Small intestine (tissue), 7 donors: Measurements from ENCODE around the gene CCNI2. TPM values are rescaled to one million over a fixed set of nuclear protein-coding genes. Genes with fewer than 3 reads are reported as not detected.

Experiments used
- DNase-seq, 2 donors: peaks; one replicate each; pipeline versions ENCODE4 v3.0.0 to v3.0.0-alpha.2; 2013
- FAIRE-seq: peaks from 2 replicates; lab custom pipeline; 2012; peaks lifted over from hg19 to GRCh38; lab: Jason Lieb, UNC
- H3K27ac ChIP-seq, 3 donors: one replicate each; pipeline ENCODE4 v1.5.1; 2013; ENCODE audit warnings: low read length in 2 of 3, mild to moderate bottlenecking in 2 of 3, control low read depth in 1 of 3, inconsistent platforms in 1 of 3, low read depth in 1 of 3, moderate library complexity in 1 of 3
- H3K27me3 ChIP-seq, 3 donors: one replicate each; pipeline ENCODE4 v1.6.1; 2013; ENCODE audit warnings: low read length in 3 of 3, inconsistent platforms in 1 of 3; ENCODE audit not compliant: control insufficient read depth in 3 of 3, insufficient read depth in 3 of 3
- H3K36me3 ChIP-seq, 3 donors: one replicate each; pipeline ENCODE4 v1.6.1; 2013; ENCODE audit warnings: low read length in 3 of 3, inconsistent platforms in 1 of 3, low read depth in 1 of 3, mild to moderate bottlenecking in 1 of 3, moderate library complexity in 1 of 3; ENCODE audit not compliant: control insufficient read depth in 3 of 3, insufficient read depth in 2 of 3
- H3K4me1 ChIP-seq, 3 donors: one replicate each; pipeline ENCODE4 v1.6.1; 2013; ENCODE audit warnings: low read length in 2 of 3, inconsistent platforms in 1 of 3, low read depth in 1 of 3, mild to moderate bottlenecking in 1 of 3, moderate library complexity in 1 of 3; ENCODE audit not compliant: control insufficient read depth in 3 of 3, insufficient read depth in 2 of 3
- H3K4me3 ChIP-seq, 3 donors: one replicate each; pipeline ENCODE4 v1.5.1; 2013; ENCODE audit warnings: low read length in 3 of 3, control low read depth in 1 of 3, inconsistent platforms in 1 of 3, low read depth in 1 of 3, mild to moderate bottlenecking in 1 of 3, moderate library complexity in 1 of 3
- H3K9me3 ChIP-seq, 2 donors: one replicate each; pipeline ENCODE4 v1.6.1; 2013; ENCODE audit warnings: low read depth in 1 of 2, low read length in 1 of 2; ENCODE audit not compliant: control insufficient read depth in 2 of 2, insufficient read depth in 1 of 2
- WGBS, 3 donors: extraction: QIAGEN DNeasy Blood & Tissue Kit; methylation state at CpG; one replicate each; pipeline ENCODE4 v1.1.7; 2013; 5-methylcytosine and 5-hydroxymethylcytosine counted together
- polyA plus RNA-seq, 4 donors: library from polyadenylated mRNA; stranded (reverse) in 3 of 4; unstranded in 1 of 4; fragments of 200-250 nt in 3 of 4; fragments of 120-200 nt in 1 of 4; gene quantifications; one replicate each; pipeline versions ENCODE4 v1.2.1 to v1.2.3, GENCODE V29; 2013
- donor health status: healthy with polysubstance abuse.
- donor health status: control.
- donor health status: control.
- donor health status: Bipolar disorder and iron deficiency.
- donor health status: healthy.

CCNI2 gene
- polyA plus RNA-seq, 4 donors, result 1.6 to 8.2 (median 5.0) TPM

DNA sequence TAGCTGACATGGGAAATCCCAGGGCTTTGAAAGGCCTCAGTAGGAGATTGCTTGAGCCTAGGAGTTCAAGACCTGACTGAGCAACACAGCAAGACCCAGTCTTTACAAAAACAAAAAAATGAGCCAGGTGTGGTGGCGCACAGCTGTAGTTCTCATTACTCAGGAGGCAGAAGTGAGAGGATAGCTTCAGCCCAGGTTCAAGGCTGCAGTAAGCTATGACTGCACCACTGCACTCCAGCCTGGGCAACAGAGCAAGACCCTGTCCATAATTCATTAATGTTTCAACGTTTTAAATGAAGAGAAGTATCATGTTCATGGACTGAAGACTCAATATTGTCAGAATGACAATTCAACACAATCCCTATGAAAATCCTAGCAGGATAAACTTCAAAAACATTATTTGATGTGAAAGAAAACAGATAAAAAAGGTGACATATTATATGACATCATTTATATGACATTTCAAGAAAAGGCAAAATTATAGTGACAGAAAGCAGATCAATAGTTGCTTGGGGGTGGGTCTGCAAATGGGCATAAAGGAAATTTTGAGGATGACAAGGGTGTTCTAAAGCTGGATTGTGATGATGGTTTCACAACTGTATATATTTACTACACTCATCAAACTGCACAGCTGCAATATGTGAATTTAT is 13.6 kb upstream of the CCNI2 start:
- 82 to 86% (median 83%) methylated on average over 2 of the region's 2 CpGs for WGBS, 3 donors
- FAIRE-seq (no peak), DNase-seq (no peak)
- Histone ChIP-seq H3K4me3 (no peak overlapping the region), H3K27ac (no peak overlapping the region), H3K36me3 (peaks cover 0 to 7% (median 0%) of the 10 kb centered on the region in 3 donors), H3K9me3 (no peaks in the 10 kb centered on the region), H3K4me1 (peaks cover 0 to 10% (median 2%) of the 10 kb centered on the region in 3 donors), H3K27me3 (peaks cover 0 to 4% (median 0%) of the 10 kb centered on the region in 3 donors)

DNA sequence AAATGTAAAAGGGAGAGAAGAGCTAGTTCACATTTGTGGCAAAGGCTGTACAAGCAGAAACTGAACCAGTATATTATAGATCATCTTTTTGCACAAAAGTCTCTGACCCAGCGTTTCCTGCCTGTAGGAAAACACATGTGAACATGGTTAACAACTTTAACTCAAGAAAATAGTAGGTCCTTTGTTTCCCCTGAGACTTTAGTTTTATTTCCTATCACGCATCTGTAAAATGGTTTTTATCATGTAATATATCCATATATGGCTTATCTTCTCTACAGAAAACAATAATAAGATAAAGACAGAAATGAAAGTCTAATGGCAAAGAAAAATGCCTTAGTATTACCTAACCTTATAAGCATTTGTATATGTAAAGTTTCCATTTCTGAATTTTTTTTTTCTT is 12.5 kb upstream of the CCNI2 start:
- FAIRE-seq, result no peak
- H3K27ac ChIP-seq, result no peak overlapping the region
- DNase-seq, result no peak
- peaks cover 0 to 7% (median 0%) of the 10 kb centered on the region in 3 donors for H3K36me3 ChIP-seq
- no peaks in the 10 kb centered on the region for H3K9me3 ChIP-seq
- H3K27me3 ChIP-seq, result peaks cover 0 to 4% (median 0%) of the 10 kb centered on the region in 3 donors
- H3K4me3 ChIP-seq, result no peak overlapping the region
- H3K4me1 ChIP-seq, result peaks cover 0 to 10% (median 2%) of the 10 kb centered on the region in 3 donors
- WGBS, 3 donors, result 26 to 67% (median 39%) methylated on average over 2 of the region's 2 CpGs

DNA sequence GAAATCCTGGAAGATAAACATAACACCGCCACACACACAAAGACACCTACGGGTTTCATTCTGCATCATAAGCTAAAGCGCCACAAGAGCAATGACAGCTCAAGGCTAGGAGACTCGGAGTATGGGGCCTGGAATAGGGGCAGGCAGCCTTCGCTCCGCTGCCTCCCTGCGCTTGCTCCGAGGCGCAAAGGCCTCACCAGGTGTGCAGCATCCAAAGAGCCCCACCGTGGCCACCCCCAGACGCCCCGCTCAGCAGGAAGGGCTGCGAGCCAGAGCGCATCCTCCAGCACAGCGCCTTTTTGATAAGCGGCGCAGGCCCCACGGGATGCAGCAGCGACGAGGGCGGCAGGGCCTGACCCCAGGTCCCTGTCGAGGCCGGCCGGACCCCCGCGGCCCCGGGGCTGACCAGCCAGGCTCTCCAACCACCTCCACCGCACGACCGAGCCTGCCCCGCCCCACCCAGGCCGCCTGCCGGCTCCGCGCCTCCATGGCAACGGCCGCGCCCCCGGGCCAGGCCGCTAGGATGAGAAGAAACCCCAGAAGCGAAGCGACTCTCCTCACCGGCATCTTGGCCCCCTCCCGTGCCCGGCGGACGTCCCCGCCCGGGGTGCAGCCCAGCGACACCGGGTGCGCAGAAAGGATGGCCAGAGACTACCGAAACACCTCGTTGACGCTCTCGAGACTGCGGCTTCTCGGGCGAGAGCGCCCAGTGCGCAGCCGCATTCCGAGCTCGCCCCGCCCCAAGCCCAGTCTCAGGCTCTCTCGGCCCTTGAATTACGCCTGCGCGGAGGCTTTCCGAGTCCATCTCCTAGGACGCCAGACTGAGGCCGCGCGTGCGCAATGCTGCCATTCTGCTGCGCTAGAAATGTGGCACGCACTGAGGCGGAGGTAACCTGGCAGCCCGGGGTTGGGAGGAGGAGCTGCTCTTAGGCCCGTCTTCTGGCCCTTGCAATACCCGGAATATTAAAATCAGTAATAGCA is 10.1 kb upstream of the CCNI2 start, which contains the start of gene KIF3A:
Gene KIF3A (minus strand): TSS at position 694 of the 981 bp plus-strand sequence. CDS start 127 bp downstream, at position 567.
- Histone ChIP-seq H3K4me1 (peaks cover 0 to 10% (median 2%) of the 10 kb centered on the region in 3 donors), H3K36me3 (peaks cover 0 to 3% (median 0%) of the 10 kb centered on the region in 3 donors), H3K4me3 (peak within 1 kb of the TSS; percentile 60 to 89 (median 86)), H3K27me3 (peaks cover 0 to 6% (median 0%) of the 10 kb centered on the region in 3 donors), H3K27ac (peak within 1 kb of the TSS; percentile 50 to 78 (median 70)), H3K9me3 (no peaks in the 10 kb centered on the region)
- DNase-seq (peak; percentile 97 to 99), FAIRE-seq (no peak)
- 1% methylated on average over 75 to 81 of the region's 81 CpGs for WGBS, 3 donors

DNA sequence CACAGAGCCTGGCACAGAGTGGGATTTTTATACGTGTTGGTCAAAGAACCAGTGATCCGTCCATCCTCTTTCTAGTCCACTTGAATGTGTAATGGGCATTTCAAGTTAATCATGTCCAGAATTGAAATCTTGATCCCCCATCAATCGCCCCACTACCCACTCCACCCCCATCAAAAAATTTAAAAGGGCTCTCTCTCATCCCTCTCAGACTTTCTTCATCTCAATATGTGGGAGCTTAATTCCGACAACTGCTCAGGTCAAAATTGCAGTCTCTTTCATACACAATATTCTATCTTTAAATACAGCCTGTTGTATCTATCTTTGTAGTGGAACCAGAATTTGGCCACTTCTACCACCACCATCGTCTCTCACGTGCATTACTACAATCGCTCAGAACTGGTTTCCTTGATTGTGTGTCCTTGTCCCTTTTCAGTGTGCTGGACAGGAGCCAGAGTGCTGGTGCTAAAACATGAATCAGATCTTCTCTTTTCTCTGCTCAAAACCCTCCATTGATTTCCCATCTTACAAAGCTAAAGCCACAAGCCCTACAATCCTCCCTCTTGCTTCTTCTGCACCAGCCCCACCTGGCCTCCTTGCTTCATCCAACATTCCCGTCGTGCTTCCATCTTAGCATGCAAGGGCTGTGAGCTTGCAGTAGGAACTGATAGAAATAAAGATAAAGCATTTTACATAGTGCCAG is 9.1 kb upstream of the CCNI2 start:
- 60 to 72% (median 70%) methylated on average over 9 of the region's 9 CpGs for WGBS, 3 donors
- no peak for FAIRE-seq
- H3K4me1 ChIP-seq, result peaks cover 0 to 10% (median 2%) of the 10 kb centered on the region in 3 donors
- DNase-seq, result no peak
- peaks cover 0 to 7% (median 0%) of the 10 kb centered on the region in 3 donors for H3K27me3 ChIP-seq
- H3K36me3 ChIP-seq, result peaks cover 0 to 3% (median 0%) of the 10 kb centered on the region in 3 donors
- peak overlapping the region in 1 of 3 donors; percentile 60 for H3K4me3 ChIP-seq
- H3K27ac ChIP-seq, result peak overlapping the region in 1 of 3 donors; percentile 78
- H3K9me3 ChIP-seq, result peaks cover 0 to 5% of the 10 kb centered on the region in 2 donors

DNA sequence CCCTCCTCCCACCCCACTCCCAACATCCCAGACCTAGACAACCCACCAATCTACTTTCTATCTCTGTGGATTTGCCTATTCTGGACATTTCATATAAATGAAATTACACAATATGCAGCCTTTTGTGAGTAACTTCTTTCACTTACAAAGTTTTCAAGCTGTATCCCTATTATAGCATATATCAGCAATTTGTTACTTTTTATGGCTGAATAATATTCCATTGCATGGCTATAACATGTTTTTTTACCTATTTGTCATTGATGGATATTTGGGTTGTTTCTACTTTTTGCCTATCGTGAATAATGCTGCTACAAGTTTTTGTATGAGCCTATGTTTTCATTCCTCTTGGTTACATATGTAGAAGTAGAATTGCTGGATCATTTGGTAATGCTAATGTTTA is 8.0 kb upstream of the CCNI2 start:
- H3K36me3 ChIP-seq, result no peaks in the 10 kb centered on the region
- WGBS, 3 donors, result 76 to 88% (median 77%) methylated on average over 1 of the region's 1 CpG
- peaks cover 0 to 10% (median 2%) of the 10 kb centered on the region in 3 donors for H3K4me1 ChIP-seq
- H3K9me3 ChIP-seq, result peaks cover 0 to 5% of the 10 kb centered on the region in 2 donors
- DNase-seq, result no peak
- peaks cover 0 to 7% (median 0%) of the 10 kb centered on the region in 3 donors for H3K27me3 ChIP-seq
- H3K27ac ChIP-seq, result no peak overlapping the region
- no peak overlapping the region for H3K4me3 ChIP-seq
- FAIRE-seq, result no peak

DNA sequence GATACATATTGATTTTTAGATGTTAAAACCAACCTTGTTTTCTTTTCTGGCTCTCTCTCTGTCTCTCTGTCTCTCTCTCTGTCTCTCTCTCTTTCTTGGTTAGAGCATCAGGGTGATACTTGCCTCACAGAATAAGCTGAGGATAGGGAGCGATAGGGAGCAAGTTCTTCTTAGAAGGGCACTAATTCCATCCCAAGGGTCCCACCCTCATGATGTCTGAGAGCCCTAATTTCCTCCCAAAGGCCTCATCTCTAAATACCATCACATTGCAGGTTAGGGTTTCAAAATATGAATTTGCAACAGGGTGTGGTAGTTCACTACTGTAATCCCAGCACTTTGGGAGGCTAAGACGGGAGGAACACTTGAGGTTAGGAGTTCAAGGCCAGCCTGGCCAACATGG is 5.1 kb upstream of the CCNI2 start:
- H3K27ac ChIP-seq, result no peak overlapping the region
- peaks cover 0 to 5% of the 10 kb centered on the region in 2 donors for H3K9me3 ChIP-seq
- FAIRE-seq, result no peak
- H3K27me3 ChIP-seq, result peaks cover 0 to 11% (median 0%) of the 10 kb centered on the region in 3 donors
- WGBS, 3 donors, result 89 to 98% (median 97%) methylated on average over 2 of the region's 2 CpGs
- H3K36me3 ChIP-seq, result no peaks in the 10 kb centered on the region
- peaks cover 0 to 6% (median 2%) of the 10 kb centered on the region in 3 donors for H3K4me1 ChIP-seq
- no peak overlapping the region for H3K4me3 ChIP-seq
- DNase-seq, result no peak

DNA sequence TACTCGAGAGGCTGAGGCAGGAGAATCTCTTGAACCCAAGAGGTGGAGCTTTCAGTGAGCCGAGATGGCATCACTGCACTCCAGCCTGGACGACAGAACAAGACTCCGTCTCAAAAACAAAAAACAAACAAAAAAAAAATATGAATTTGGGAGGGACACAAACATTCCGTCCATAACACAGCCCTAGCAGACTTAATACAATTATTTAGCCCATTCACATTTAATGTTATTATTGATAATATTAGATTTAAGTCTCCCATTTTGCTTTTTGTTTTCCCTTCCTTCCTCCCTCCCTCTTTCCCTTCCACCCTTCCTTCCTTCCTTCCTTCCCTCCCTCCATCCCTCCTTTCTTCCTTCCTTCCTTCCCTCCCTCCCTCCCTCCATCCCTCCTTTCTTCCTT is 4.6 kb upstream of the CCNI2 start:
- 94 to 97% (median 94%) methylated on average over 5 of the region's 5 CpGs for WGBS, 3 donors
- Histone ChIP-seq H3K9me3 (peaks cover 0 to 5% of the 10 kb centered on the region in 2 donors), H3K4me3 (no peak overlapping the region), H3K36me3 (no peaks in the 10 kb centered on the region), H3K27ac (no peak overlapping the region), H3K4me1 (peaks cover 0 to 6% (median 2%) of the 10 kb centered on the region in 3 donors), H3K27me3 (peaks cover 0 to 11% (median 0%) of the 10 kb centered on the region in 3 donors)
- DNase-seq (no peak), FAIRE-seq (no peak)
